HFFc6 (cell line): ENCODE measurements around the gene DGKQ. TPM values are rescaled to one million over a fixed set of nuclear protein-coding genes. Genes with fewer than 3 reads are reported as not detected.

ENCODE experiments used
- DNase-seq: peaks from one replicate; pipeline ENCODE4 v3.0.0-alpha.2; 2018
- H3K27ac Mint-ChIP-seq: 2 replicates; pipeline ENCODE4 v1.8.0; 2020; ENCODE audit warnings: mild to moderate bottlenecking, mixed read lengths
- H3K27me3 Mint-ChIP-seq: 2 replicates; pipeline ENCODE4 v1.8.0; 2021; ENCODE audit warnings: mild to moderate bottlenecking, moderate library complexity, mixed read lengths; ENCODE audit not compliant: insufficient read depth
- H3K36me3 Mint-ChIP-seq: 2 replicates; pipeline ENCODE4 v1.8.0; 2021; ENCODE audit warnings: low read depth, mixed read lengths
- H3K4me1 Mint-ChIP-seq: 2 replicates; pipeline ENCODE4 v1.8.0; 2020; ENCODE audit warnings: low read depth, mixed read lengths
- H3K4me3 Mint-ChIP-seq: 2 replicates; pipeline ENCODE4 v1.8.0; 2020; ENCODE audit warnings: mild to moderate bottlenecking, moderate library complexity, mixed read lengths
- H3K9me3 Mint-ChIP-seq: 2 replicates; pipeline ENCODE4 v1.8.0; 2020; ENCODE audit warnings: mild to moderate bottlenecking, mixed read lengths
- long read RNA-seq: library from polyadenylated mRNA; unstranded; transcript quantifications from one replicate; pipeline ENCODE4 v2.0.0, GENCODE V29; 2019
- total RNA-seq, 6 experiments: library from RNA; stranded (reverse); fragmentation: NEBNext Ultra II Directional; extraction: Animal tissue kit (Norgen Biotek cat#: 25700); gene quantifications; 2 replicates in 1 of 6; 3 replicates in 5 of 6; pipeline ENCODE4 v1.2.3, GENCODE V29; 2021
- TF ChIP-seq, protein P1 (sequence below): fragments of 200-600 bp; sonication (generic); IDR thresholded peaks from 2 replicates; pipeline ENCODE4 v1.5.0; 2021; ENCODE audit warnings: antibody characterized with exemption, mild to moderate bottlenecking

Gene DGKQ, protein sequence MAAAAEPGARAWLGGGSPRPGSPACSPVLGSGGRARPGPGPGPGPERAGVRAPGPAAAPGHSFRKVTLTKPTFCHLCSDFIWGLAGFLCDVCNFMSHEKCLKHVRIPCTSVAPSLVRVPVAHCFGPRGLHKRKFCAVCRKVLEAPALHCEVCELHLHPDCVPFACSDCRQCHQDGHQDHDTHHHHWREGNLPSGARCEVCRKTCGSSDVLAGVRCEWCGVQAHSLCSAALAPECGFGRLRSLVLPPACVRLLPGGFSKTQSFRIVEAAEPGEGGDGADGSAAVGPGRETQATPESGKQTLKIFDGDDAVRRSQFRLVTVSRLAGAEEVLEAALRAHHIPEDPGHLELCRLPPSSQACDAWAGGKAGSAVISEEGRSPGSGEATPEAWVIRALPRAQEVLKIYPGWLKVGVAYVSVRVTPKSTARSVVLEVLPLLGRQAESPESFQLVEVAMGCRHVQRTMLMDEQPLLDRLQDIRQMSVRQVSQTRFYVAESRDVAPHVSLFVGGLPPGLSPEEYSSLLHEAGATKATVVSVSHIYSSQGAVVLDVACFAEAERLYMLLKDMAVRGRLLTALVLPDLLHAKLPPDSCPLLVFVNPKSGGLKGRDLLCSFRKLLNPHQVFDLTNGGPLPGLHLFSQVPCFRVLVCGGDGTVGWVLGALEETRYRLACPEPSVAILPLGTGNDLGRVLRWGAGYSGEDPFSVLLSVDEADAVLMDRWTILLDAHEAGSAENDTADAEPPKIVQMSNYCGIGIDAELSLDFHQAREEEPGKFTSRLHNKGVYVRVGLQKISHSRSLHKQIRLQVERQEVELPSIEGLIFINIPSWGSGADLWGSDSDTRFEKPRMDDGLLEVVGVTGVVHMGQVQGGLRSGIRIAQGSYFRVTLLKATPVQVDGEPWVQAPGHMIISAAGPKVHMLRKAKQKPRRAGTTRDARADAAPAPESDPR
- 10 to 100 TPM; 11.3 to 14.9 (median 13.1) TPM for total RNA-seq
- long read RNA-seq, partial matches to known transcripts, result 2 of 4 reads
- long read RNA-seq, other reads (novel, unspliced or antisense), result 2 of 4 reads

DNA sequence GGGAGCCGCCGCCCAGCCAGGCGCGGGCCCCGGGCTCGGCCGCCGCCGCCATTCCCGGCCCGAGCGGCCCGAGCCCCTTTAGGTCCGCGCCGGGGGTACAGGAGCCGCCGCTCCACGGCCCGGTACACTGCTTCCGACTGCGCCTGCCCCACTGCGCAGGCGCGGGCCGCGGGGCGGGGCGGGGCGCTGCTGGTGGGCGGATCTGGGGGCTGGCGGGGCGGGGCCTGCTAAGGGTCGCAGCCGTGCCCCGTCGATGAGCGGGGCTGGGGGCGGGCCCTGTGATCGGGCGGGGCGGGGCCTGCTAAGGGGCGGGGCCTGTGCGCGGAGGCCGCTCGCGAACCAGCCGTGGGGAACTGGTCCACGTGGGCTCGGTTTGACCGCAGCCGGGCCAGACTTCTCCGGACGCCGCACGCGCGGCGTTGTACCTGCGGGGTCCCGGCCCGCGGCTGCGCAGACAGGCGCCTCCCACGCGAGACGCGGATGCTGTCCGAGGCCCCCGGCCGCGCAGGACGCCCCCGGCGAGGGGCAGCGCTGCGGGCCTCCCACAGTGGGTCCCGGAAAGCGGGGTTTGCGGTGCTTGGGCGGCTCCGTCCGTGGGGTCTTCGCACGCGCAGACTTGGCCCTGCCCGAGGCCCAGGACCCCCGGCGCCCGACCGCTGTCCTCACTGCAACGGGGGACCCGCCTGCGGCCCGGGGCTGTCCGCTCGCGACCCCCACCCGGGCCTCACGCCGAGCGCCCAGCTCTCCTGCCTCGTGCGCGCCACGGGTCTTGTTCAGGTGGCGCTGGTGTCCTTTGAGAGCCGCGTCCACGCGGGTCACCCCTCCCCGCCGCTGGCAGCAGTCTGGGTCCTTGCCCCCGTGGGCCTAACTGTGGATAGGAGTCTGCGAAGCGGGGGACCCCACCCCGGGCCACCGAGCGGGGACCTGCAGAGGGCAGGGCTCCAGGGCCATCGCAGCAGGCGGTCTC is at the start of gene DGKQ:
DGKQ (minus strand) TSS at position 139 of the 967 bp plus-strand sequence; CDS start at position 52, 87 bp downstream.
- H3K4me3 Mint-ChIP-seq, result peak within 1 kb of the TSS; percentile 73
- no peaks in the 10 kb centered on the region for H3K9me3 Mint-ChIP-seq
- peaks cover 7% of the 10 kb centered on the region for H3K4me1 Mint-ChIP-seq
- peak; percentile 64 for DNase-seq
- no peaks in the 10 kb centered on the region for H3K27me3 Mint-ChIP-seq
- H3K27ac Mint-ChIP-seq, result no peak within 1 kb of the TSS
- no peaks in the 10 kb centered on the region; the same call in 1 of the 2 replicates for H3K36me3 Mint-ChIP-seq
- TF ChIP-seq, protein P1, sequence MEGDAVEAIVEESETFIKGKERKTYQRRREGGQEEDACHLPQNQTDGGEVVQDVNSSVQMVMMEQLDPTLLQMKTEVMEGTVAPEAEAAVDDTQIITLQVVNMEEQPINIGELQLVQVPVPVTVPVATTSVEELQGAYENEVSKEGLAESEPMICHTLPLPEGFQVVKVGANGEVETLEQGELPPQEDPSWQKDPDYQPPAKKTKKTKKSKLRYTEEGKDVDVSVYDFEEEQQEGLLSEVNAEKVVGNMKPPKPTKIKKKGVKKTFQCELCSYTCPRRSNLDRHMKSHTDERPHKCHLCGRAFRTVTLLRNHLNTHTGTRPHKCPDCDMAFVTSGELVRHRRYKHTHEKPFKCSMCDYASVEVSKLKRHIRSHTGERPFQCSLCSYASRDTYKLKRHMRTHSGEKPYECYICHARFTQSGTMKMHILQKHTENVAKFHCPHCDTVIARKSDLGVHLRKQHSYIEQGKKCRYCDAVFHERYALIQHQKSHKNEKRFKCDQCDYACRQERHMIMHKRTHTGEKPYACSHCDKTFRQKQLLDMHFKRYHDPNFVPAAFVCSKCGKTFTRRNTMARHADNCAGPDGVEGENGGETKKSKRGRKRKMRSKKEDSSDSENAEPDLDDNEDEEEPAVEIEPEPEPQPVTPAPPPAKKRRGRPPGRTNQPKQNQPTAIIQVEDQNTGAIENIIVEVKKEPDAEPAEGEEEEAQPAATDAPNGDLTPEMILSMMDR, result no peak

DNA sequence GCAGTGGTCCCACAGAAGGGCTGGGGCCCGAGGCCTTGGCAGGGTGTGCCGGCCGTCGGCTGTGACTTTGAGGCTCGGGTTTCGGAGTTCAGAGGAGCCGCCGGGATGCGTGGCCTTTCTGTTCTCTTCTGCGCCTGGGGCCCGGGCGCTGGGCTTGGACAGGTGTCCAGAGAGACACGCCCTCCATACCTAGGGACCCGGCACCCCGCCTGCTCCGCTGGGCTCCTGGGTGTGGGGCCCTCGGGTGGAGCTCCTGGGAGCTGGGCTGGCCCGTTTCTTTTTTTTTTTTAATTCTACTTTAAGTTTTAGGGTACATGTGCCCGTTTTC is 49.3 kb upstream of the DGKQ start:
- Mint-ChIP-seq H3K27ac (no peak overlapping the region), H3K27me3 (no peaks in the 10 kb centered on the region; the same call in none of the 2 replicates), H3K36me3 (peaks cover 12% of the 10 kb centered on the region), H3K4me1 (no peaks in the 10 kb centered on the region), H3K9me3 (no peaks in the 10 kb centered on the region), H3K4me3 (no peak overlapping the region)
- DNase-seq, result no peak
- TF ChIP-seq, protein P1, result no peak

DNA sequence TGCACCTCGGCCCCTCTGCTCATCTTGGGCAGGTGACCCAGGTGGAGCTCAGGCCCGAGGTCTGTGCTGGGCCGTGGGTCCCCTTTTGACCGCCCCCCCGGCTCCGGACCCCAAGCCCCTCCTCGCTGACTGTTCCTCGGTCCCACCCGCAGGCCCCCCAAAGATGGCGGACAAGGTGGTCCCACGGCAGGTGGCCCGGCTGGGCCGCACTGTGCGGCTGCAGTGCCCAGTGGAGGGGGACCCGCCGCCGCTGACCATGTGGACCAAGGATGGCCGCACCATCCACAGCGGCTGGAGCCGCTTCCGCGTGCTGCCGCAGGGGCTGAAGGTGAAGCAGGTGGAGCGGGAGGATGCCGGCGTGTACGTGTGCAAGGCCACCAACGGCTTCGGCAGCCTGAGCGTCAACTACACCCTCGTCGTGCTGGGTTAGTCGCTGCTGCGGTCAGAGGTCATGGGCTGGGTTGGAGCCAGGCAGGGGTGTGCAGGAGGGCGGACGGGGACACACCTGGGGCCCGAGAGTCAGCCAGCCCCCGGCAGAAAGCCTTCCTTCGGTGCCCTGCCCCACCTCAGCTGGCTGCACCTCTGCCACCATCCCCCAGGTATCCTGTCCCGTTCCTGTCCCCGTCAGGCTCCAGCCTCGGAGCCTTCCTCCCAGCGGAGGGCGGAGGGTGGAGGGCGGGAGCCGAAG is 48.8 kb upstream of the DGKQ start:
- H3K27ac Mint-ChIP-seq, result no peak overlapping the region
- DNase-seq, result no peak
- H3K4me3 Mint-ChIP-seq, result no peak overlapping the region
- no peaks in the 10 kb centered on the region for H3K9me3 Mint-ChIP-seq
- TF ChIP-seq, protein P1, result no peak
- no peaks in the 10 kb centered on the region for H3K4me1 Mint-ChIP-seq
- H3K27me3 Mint-ChIP-seq, result no peaks in the 10 kb centered on the region; the same call in none of the 2 replicates
- H3K36me3 Mint-ChIP-seq, result peaks cover 12% of the 10 kb centered on the region

DNA sequence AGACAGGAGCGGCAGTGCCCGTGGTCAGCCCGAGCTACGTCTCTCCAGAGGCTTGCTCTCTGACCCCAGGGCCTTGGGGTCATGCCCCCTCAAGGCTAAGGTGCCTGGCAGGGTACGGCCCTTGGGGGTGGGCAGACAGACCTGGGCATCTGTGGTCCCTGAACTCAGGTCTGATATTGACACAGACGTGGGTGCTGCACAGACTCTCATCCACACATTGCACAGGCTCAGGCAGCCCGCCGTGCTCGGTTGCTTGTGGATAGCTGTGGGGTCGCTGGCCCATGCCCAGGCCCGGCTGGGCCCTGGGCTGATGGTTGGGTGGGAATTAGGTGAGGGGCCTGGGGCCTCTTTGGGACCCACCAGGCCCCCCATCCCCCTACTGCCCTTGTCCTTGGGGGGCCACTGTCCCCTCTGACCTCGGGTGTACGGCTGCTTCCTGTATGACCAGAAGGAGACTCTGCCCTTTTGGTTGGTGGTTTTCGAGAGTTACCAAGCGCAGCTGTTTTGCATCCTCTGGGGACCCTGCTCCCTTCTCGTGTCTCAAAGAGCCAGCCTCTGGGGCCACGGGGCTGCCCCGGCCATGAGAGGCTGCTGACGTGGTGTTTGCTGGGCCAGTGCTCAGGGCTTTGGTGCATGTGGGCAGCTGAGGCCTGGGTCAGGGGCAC is 48.1 kb upstream of the DGKQ start:
- Mint-ChIP-seq H3K27ac (no peak overlapping the region), H3K4me3 (no peak overlapping the region), H3K36me3 (peaks cover 12% of the 10 kb centered on the region), H3K4me1 (no peaks in the 10 kb centered on the region), H3K9me3 (no peaks in the 10 kb centered on the region), H3K27me3 (no peaks in the 10 kb centered on the region; the same call in none of the 2 replicates)
- DNase-seq, result no peak
- TF ChIP-seq, protein P1, result no peak
